MG63 (cell line): ENCODE data around the gene MAP7. TPM values are rescaled to one million over a fixed set of nuclear protein-coding genes. Genes with fewer than 3 reads are reported as not detected.
"Not testable (repeated sequence)": the region's sequence is repeated elsewhere in the genome, so short reads cannot be mapped to it uniquely, and the experiment has no call there.

ENCODE experiments used
- DNase-seq: peaks from one replicate; pipeline ENCODE4 v3.0.0-alpha.2; 2020
- H3K27me3 ChIP-seq: fragments of 250-450 bp; sonication (Bioruptor Pico); 2 replicates; pipeline ENCODE4 v1.5.1; 2020; ENCODE audit warnings: mild to moderate bottlenecking, moderate library complexity
- H3K36me3 ChIP-seq: fragments of 250-450 bp; sonication (Bioruptor Pico); 2 replicates; pipeline ENCODE4 v1.5.1; 2020; ENCODE audit warnings: mild to moderate bottlenecking, moderate library complexity
- H3K4me3 ChIP-seq: fragments of 250-450 bp; sonication (Bioruptor Pico); 2 replicates; pipeline ENCODE4 v1.5.1; 2020; ENCODE audit warnings: mild to moderate bottlenecking, moderate library complexity
- H3K9me3 ChIP-seq: fragments of 250-450 bp; sonication (Bioruptor Pico); 2 replicates; pipeline ENCODE4 v1.5.1; 2020; ENCODE audit warnings: mild to moderate bottlenecking, moderate library complexity
- total RNA-seq: library from RNA; depleted of rRNA; stranded (reverse); fragments of >200 nt; shearing (Covaris generic); gene quantifications from 2 replicates; pipeline ENCODE4 v1.2.3, GENCODE V29; 2014; ENCODE audit warnings: low replicate concordance

Gene MAP7
- total RNA-seq, 1 experiment from 2014 or later = not detected

DNA sequence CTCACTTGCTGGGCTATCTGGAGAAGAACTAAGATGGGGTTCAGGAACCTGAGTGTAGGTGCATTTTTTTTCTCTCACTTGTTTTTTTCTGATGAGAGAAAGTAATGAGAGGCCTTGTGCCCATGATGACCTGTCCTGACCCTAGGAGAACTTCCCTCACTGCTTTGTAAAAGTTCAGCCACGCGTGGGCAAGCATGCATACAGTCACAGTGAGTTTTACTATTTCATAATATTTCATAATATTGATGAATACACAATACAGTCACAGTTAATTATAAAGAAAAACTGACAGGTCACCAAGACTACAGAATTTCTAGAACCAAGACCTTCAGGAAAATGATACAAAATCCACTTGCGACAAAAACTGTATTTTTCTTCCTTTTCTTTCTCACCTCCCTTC is 111.8 kb downstream of the MAP7 start:
- Histone ChIP-seq H3K9me3 (no peaks in the 10 kb centered on the region), H3K36me3 (no peaks in the 10 kb centered on the region), H3K4me3 (no peak overlapping the region), H3K27me3 (peaks cover 6% of the 10 kb centered on the region; the same call in 1 of the 2 replicates)
- no peak for DNase-seq

DNA sequence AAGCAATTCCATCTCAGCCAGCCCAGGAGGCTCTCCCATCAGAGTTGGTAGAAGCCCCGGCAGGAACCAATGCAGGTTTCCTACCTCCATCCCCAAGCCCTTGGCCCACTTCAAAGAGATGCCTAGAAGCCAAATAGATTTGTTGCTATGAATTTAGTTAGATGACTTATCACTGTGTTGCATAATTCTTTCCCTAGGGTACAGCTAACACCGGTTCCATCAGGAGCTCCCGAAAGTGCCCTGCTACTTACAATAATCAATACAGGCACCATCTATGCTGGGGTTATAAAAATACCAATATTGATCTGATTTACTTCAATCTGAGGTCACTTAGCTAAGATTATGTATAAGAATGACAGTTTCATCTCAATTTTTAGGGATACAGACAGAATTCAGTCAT is 113.0 kb downstream of the MAP7 start:
- Histone ChIP-seq H3K36me3 (no peaks in the 10 kb centered on the region), H3K4me3 (no peak overlapping the region), H3K27me3 (peaks cover 3% of the 10 kb centered on the region; the same call in 1 of the 2 replicates), H3K9me3 (no peaks in the 10 kb centered on the region)
- no peak for DNase-seq

DNA sequence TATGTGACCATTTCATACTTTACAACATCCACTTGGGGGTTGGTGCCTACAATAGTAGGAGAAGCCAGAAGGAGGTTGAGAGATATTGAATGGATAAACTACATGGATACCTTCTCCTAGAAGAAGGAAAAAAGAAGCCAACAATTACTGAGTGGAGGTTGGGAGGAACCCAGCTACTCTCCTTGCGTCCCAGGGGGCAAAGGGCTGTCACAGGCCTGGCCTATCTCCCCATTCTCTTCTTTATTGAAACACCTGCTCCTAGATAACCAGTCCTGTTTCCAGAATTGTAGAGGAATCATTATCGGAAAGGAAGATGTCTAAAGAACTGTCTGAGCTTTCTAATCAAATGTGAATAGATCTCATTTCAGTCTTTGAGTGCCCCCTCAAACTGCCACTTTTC is 115.1 kb downstream of the MAP7 start:
- Histone ChIP-seq H3K4me3 (no peak overlapping the region), H3K27me3 (peaks cover 7% of the 10 kb centered on the region), H3K36me3 (no peaks in the 10 kb centered on the region), H3K9me3 (no peaks in the 10 kb centered on the region)
- DNase-seq = no peak

DNA sequence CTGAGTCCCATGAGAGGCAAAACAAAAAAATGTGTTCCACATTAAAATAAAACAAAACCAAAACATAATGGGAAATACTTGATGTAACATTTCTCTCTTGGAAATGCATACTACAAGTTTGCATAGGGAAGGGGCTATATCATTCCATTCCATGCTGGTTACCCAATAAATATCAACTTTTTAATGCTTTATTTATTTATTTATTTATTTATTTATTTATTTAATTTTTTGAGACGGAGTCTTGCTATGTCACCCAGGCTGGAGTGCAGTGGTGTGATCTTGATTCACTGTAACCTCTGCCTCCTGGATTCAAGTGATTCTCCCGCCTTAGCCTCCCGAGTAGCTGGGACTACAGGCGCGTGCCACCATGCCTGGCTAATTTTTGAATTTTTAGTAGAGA is 118.9 kb downstream of the MAP7 start:
- DNase-seq, H3K4me3 ChIP-seq, H3K9me3 ChIP-seq, H3K36me3 ChIP-seq: not testable (repeated sequence)
- H3K27me3 ChIP-seq = peaks cover 24% of the 10 kb centered on the region

DNA sequence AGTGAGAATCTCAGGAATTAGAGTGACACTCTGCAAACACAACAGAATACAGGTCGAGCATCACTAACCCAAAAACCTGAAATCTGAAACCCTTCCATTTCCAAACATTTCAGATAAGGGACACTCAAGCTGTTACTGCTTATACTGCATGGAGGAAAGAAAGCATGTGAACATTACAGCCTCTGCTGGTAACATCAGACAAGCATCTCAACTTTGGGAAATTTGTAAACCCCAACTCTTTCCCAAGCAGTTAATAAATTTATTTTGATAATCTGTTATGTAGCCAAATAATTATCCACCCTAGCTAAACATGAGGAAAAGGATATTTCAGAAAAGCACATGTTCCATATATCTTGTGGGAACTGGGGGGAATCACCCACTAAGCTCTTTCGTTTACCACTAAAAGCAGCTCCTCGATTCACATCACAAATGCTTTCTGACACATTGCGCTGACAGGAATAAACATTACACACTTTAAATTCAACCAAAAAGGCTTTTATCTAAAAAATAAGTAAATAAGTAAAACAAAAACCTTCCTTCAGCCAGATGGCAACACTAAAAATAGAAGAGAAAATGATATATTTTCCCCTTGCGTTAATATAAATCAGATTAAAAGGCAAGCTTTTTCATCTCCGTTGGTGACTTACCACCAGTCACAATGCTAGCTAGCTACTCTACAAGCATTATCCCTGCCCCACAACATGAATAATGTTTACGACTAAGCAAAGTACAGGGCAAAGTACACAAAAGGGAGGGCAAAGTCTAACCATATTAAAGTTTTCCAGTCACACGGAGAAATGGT is 120.8 kb downstream of the MAP7 start:
- peaks cover 24% of the 10 kb centered on the region for H3K27me3 ChIP-seq
- no peaks in the 10 kb centered on the region for H3K9me3 ChIP-seq
- DNase-seq = no peak
- no peaks in the 10 kb centered on the region for H3K36me3 ChIP-seq
- H3K4me3 ChIP-seq = no peak overlapping the region

DNA sequence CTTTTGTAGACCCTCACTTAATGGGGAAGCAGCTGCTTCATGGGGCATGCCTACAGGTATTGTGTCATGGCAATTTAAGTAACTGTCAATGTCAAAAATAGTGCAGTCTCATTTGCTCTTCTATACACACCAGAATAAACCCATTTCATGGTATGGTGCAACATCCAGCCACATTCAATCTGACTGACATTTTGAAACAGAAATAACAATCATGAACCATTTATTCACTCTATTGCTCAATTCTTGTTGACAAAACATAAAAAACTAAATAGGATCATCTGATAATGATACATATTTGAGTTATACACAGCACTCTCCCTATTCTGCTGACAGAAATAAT is 122.9 kb downstream of the MAP7 start:
- Histone ChIP-seq H3K36me3 (no peaks in the 10 kb centered on the region), H3K27me3 (peaks cover 24% of the 10 kb centered on the region), H3K9me3 (no peaks in the 10 kb centered on the region), H3K4me3 (no peak overlapping the region)
- DNase-seq = no peak

DNA sequence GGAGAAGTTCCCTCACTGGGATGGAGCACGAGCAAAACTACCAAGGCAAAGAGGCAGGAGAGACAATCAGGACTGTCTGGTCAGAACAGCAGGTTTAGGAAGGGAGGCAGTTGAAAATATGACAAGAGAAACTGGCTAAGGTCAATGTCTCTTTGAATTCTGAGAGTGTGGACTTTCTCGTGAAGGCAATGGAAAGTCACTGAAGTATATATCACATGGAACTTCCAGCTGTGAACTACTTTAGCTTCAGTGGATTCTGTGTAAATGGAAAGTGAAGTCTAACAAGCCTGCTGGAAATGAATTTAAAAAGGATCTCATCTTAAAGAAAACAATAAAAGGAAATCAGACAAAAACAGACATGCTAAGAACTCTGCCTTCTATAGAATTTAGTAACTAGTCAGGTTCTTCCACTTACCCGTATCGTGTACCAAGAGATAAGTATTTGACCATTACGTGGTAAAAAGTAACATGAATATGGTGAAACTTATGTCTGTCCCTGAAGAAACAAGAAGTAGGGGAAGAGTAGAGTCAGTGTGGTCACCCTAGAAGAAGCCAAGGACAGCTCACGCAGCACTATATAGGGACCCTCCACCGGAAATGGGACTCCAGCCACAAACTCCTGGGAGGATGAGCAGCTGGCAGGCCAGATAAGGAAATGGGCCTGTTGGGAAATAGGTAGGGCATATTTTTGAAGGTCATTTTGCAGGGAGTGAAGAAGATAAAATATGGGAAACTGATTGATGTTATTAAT is 123.4 kb downstream of the MAP7 start:
- no peak for DNase-seq
- no peaks in the 10 kb centered on the region for H3K9me3 ChIP-seq
- no peak overlapping the region for H3K4me3 ChIP-seq
- H3K27me3 ChIP-seq = peaks cover 24% of the 10 kb centered on the region
- no peaks in the 10 kb centered on the region for H3K36me3 ChIP-seq

DNA sequence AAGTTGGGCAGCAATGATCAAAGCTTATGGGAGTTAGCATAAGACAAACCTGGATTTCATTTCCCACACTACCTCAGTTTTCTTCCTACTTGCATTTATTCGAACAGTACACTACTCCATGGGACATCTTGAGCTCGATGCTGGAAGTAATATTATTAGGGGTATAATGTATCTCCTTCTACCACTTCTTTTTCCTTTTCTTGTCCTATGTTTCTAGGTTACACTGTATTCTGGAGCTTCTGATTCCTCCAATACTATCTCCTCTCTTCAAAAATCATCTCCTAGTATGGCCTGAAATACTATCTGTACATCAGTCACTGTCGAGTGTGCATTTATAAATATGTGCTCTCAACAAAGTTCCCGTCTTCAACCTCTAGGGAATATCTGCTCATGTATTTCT is 124.4 kb downstream of the MAP7 start:
- DNase-seq = no peak
- Histone ChIP-seq H3K4me3 (no peak overlapping the region), H3K9me3 (no peaks in the 10 kb centered on the region), H3K27me3 (peaks cover 24% of the 10 kb centered on the region), H3K36me3 (no peaks in the 10 kb centered on the region)

DNA sequence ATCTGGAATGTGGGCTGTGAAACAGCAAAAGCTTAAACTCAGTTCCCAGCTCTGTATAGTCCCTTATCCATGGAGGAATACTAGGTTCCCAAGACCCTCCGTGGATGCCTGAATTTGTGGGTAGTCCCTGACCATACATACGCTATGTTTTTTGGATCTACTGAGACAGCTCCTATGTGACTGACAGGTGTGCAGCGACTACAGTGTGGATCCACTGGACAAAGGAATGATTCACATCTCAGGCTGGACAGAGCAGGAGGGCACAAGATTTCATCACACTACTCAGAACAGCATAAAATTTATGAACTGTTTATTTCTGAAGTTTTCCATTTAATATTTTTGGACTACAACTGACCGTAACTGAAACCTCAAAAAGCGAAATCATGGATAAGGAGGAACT is 125.3 kb downstream of the MAP7 start:
- H3K9me3 ChIP-seq = no peaks in the 10 kb centered on the region
- no peaks in the 10 kb centered on the region for H3K36me3 ChIP-seq
- H3K4me3 ChIP-seq = no peak overlapping the region

DNA sequence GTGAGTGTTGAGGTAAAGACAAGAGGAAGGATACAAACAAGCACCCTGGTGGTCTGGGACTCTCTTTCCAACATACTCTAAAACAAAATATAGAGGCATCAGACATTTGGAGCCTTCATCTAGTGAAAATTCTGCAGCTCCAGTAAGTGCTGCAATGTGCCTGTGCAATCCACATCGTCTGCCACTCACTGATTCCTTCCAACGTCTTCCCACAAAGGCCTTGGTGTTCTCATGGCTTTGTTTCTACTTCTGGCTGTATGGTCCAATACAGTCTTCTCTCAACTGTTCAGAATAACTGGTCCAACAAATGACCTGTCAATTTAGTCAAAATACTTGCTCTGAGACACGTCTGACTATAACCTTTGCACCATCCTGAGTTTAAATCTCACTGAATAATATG is 125.8 kb downstream of the MAP7 start:
- H3K27me3 ChIP-seq = peaks cover 10% of the 10 kb centered on the region
- no peak overlapping the region for H3K4me3 ChIP-seq
- H3K9me3 ChIP-seq = no peaks in the 10 kb centered on the region
- no peaks in the 10 kb centered on the region for H3K36me3 ChIP-seq
- no peak for DNase-seq

More for the DNA sequence above, 125.3 kb downstream of the MAP7 start:
- DNase-seq = no peak
- peaks cover 15% of the 10 kb centered on the region for H3K27me3 ChIP-seq

DNA sequence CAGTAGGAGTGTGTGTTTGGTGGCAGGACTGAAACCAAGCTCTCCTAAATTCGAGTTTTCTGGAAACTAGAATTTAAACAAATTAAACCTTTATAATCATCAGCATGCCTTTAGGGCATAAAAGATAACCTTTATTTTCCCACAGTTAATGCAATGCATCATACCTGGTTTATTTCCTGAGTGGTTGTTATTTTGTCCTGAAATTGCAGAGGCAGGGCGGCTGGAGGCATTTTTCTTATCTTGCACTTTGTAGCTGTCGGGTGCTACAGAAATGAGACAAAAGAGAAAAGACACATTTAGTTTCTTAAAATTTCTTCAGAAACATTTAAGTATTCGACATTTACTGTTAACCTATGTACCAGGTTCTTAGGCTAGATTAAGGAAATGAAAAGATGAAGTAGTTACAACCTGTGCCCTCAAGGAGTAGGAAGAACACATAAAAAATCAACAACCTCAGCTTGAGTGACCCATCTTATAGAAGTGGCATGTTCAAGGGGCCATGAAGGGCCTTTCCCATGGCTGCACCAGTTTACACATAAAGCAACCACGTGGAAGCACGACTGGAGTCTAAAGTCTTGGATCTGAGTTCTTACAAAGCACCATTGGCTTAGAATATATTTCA is 128.6 kb downstream of the MAP7 start:
- Histone ChIP-seq H3K36me3 (no peaks in the 10 kb centered on the region), H3K9me3 (no peaks in the 10 kb centered on the region), H3K27me3 (no peaks in the 10 kb centered on the region), H3K4me3 (no peak overlapping the region)
- no peak for DNase-seq

DNA sequence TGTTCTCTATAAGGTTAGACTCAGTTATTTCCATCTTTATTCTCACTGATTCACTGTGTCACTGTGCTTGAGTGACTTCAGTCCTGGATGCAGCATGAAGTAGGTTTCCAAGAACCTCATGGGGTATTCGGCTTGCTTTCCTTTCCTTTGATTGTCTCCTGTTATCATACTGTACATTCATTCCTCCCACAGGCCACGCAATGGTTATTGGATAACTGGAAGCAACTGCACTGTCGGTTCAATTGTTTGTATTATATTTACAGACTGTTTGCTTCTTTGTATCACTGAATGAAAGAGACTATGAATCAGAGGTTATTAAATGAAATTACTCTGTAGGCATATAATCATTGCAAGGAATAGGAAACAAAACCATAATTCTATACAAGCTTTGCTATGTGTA is 129.4 kb downstream of the MAP7 start:
- DNase-seq = no peak
- no peaks in the 10 kb centered on the region for H3K27me3 ChIP-seq
- H3K36me3 ChIP-seq = no peaks in the 10 kb centered on the region
- no peaks in the 10 kb centered on the region for H3K9me3 ChIP-seq
- no peak overlapping the region for H3K4me3 ChIP-seq

DNA sequence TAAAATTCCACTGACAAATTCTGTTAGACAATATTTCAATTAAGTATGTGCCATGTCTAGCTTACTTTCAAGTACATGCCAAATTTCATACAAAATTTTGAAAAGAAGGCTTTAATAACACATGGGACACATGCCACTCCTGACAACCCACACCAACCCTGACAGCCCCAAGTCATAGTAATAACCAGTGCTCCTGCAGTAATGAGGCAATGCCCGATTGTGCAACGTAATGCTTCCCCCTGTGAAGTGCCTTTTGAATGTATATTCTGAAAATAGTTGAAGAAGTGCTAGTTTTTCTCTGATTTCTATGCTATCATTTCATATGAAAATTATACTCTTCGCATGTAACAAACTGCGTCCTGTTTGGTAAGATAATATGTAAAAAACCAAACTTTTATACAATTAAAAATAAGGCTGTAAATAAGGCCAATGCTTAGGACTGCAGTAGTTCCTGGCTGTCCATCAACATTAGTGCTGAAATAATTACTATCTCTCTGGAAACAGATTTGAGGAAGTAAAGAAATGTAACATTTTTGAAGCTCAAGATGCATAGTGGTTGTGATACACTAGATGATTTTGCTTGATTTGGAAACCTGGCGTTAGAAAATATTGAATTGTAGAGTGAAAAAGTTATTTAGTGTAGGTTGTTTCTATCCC is 134.7 kb downstream of the MAP7 start:
- no peak for DNase-seq
- H3K4me3 ChIP-seq = no peak overlapping the region
- H3K9me3 ChIP-seq = no peaks in the 10 kb centered on the region
- H3K27me3 ChIP-seq = no peaks in the 10 kb centered on the region
- H3K36me3 ChIP-seq = no peaks in the 10 kb centered on the region

DNA sequence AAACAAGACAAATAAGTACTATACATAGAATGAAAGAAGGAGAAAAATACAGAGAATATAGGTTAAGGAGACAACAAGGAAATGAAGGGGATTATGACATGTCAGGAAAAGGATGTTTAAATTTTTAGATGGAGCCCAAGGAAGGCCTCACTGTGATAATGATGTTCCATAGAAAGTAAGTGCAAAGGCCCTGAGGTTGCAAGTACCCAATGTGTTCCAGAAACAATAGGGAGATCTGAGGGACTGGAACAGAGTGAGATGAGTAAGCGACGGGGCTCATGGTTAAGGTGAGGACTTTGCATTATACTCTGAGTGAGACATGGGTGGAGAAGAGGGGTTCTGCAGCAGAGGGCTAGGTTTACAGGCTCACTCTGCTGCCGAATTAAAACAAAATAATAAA is 137.8 kb downstream of the MAP7 start:
- no peak for DNase-seq
- Histone ChIP-seq H3K27me3 (no peaks in the 10 kb centered on the region), H3K9me3 (no peaks in the 10 kb centered on the region), H3K4me3 (no peak overlapping the region), H3K36me3 (no peaks in the 10 kb centered on the region)

DNA sequence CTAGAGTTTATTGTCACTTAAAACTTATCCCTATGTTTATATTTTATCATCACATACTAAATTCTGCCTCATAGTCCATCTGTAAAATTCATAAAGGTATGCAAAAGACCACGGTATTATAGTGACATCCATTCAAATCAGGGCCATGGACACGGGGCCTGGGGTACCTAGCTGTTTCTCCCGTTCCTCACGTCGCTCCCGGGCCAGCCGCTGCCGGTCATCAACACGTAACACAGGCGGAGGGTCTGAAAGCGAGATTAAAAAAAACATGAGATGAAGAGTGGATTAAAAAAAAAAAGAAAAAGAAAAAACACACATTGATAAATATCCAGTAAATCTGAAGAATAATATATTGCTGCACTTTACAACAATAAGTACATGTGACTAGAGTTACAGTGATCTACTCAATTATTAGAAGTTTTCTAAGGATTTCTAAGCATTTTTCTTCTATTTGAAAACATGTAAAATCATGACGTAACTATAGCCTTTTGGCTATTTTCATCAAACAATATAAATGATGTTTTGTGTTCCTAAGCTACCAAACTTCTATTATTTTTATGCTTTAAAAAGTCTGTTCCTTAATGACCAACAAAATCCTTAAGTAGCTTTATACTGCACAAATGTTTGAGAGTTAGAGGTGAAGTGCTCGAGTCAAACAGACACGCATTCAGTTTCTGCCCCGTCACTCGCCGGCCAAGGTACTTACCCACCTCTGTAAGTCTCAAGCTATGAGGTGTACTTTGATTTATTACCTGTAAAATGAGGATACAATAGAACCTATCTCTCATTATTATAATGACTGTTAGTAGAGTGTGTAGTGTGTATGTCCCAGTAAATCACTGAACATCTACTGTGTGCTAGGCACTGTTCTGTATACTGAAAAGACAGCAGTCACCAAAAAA is 138.5 kb downstream of the MAP7 start:
- no peak for DNase-seq
- no peaks in the 10 kb centered on the region for H3K36me3 ChIP-seq
- no peaks in the 10 kb centered on the region for H3K9me3 ChIP-seq
- no peak overlapping the region for H3K4me3 ChIP-seq
- no peaks in the 10 kb centered on the region for H3K27me3 ChIP-seq

DNA sequence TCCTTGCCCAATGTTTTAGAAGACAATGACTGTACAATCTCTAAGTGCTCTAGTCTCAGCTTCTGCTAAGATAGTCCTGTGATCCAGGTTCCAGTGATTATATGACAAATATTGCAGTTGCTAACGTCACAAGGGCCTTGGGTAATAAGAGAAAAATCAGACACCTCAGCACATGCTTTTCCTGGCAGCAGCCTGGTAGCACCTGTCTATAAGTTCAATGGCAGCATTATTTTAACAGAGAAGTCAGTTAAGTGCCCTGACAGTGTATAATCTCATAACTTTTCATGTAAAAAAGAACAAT is 139.2 kb downstream of the MAP7 start:
- H3K4me3 ChIP-seq = no peak overlapping the region
- no peaks in the 10 kb centered on the region for H3K27me3 ChIP-seq
- DNase-seq = no peak
- H3K9me3 ChIP-seq = no peaks in the 10 kb centered on the region
- H3K36me3 ChIP-seq = no peaks in the 10 kb centered on the region
